Activated CD8-positive, alpha-beta memory T cell treated with anti-CD3 and anti-CD28 coated beads for 48 hours (primary cell): ENCODE measurements around the gene KCNIP3.
"Not testable (repeated sequence)": the region's sequence is repeated elsewhere in the genome, so short reads cannot be mapped to it uniquely, and the experiment has no call there.

Source experiments
- DNase-seq, 3 experiments: peaks; one replicate each; pipeline ENCODE4 v3.0.0-alpha.2; 2020; ENCODE audit warnings: low read depth in 2 of 3, low spot score in 2 of 3

KCNIP3 gene

GRCh38 chr2:95346738-95347671, 49.9 kb downstream of the KCNIP3 start:
- no peak for DNase-seq

- no peak for DNase-seq
Observed at GRCh38 chr2:95347681-95348608, 50.8 kb downstream of the KCNIP3 start.

GRCh38 chr2:95348609-95349567, 51.7 kb downstream of the KCNIP3 start:
- DNase-seq, result no peak

GRCh38 chr2:95349568-95350322, 52.6 kb downstream of the KCNIP3 start:
- DNase-seq, result no peak

- DNase-seq, result no peak
Observed at GRCh38 chr2:95350368-95350767, 53.2 kb downstream of the KCNIP3 start.

GRCh38 chr2:95350774-95351597, 53.8 kb downstream of the KCNIP3 start:
- no peak for DNase-seq

GRCh38 chr2:95351598-95351915, 54.4 kb downstream of the KCNIP3 start:
- no peak for DNase-seq

- no peak for DNase-seq
Observed at GRCh38 chr2:95352310-95353054, 55.3 kb downstream of the KCNIP3 start.

GRCh38 chr2:95353055-95353575, 56.0 kb downstream of the KCNIP3 start:
- DNase-seq, result no peak

GRCh38 chr2:95353613-95354468, 56.7 kb downstream of the KCNIP3 start:
- no peak for DNase-seq

GRCh38 chr2:95354469-95354901, 57.3 kb downstream of the KCNIP3 start:
- no peak for DNase-seq

- DNase-seq, result no peak
Observed at GRCh38 chr2:95354925-95355324, 57.8 kb downstream of the KCNIP3 start.

GRCh38 chr2:95355486-95355885, 58.3 kb downstream of the KCNIP3 start:
- not testable (repeated sequence) for DNase-seq

GRCh38 chr2:95356821-95357700, 59.9 kb downstream of the KCNIP3 start:
- DNase-seq, result no peak

GRCh38 chr2:95357717-95358280, 60.7 kb downstream of the KCNIP3 start:
- no peak for DNase-seq

- no peak for DNase-seq
Observed at GRCh38 chr2:95359031-95359430, 61.9 kb downstream of the KCNIP3 start.
